GM19351 (cell line): Measurements from ENCODE around the gene CCT7.

ENCODE experiments used
- ATAC-seq: cut with Tn5 transposase; IDR thresholded peaks from one replicate; pipeline ENCODE4 v1.9.1; 2021; ENCODE audit warnings: mild to moderate bottlenecking, moderate library complexity; ENCODE audit not compliant: unreplicated experiment

Gene CCT7

GRCh38 chr2:73292316-73292905 lies 58.3 kb downstream of the CCT7 start:
- no peak for ATAC-seq

DNA sequence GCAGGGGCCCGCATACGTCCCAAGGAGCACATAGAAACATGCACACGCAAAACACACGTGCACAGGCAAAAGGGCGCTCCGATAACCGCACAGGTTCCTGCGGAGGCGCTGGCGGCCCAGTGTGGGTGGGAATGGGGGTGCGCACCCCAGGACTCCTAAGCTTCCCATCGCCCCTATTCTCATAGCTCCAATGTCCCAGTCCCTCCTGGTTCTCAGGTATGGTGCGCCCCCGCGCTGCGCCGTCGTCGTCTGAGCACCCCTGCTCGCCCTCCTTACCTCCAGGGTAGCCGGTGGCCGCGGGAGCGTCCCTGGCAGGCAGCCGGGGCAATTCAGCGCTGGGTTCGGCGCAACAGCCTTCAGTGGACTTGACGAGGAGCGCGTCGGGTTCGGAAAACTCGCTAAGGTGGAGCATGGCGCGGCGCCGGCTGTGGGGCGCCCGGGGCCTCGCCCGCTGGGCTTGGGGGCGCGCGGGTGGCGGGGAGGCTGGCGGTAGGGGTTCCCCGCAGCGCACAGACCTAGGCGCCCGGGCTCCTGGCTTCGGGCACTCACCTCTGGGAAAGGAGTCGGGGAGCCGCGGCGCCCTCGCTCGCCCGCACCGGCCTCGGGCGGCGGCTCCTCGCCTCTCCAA lies 58.9 kb downstream of the CCT7 start:
- ATAC-seq = no peak

- peak; percentile 93 for ATAC-seq
Observed at GRCh38 chr2:73293534-73294171, 59.5 kb downstream of the CCT7 start, which contains the start of gene EGR4. TSS of gene EGR4 (minus strand) at chr2:73293548. CDS start at chr2:73293317, 231 bp downstream.

GRCh38 chr2:73294239-73294638 lies 60.1 kb downstream of the CCT7 start:
- ATAC-seq = no peak

DNA sequence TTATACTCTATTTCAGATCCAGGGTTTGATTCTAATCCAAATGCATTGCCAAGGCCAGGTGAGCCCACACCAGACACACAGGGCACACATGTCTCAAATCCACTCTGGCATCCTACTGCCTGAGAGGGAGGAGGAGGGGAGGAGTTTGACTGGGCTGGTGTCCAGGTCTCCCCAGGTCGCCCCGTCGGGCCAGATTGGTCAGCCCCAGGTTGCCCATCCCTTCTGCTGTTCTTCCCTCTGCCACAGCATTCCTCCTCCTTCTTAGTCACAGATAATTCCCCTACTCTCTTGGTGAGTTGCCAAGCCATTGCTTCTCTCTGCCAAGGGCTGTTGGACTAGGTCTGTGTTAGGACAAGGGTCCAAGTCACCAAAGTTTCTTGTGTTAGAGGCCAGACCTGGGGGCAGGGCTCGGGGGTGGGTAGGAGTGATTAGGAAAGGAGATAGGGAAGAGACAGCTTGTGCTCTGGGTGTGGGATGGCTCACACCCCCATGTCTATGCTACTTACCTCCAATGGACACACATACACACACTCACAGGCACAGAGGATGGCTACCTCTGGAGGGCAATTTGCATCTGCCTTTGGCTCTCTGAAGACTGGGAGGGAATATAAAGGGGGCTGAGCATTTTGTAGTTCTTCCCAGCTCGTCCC lies 61.8 kb downstream of the CCT7 start:
- no peak for ATAC-seq

DNA sequence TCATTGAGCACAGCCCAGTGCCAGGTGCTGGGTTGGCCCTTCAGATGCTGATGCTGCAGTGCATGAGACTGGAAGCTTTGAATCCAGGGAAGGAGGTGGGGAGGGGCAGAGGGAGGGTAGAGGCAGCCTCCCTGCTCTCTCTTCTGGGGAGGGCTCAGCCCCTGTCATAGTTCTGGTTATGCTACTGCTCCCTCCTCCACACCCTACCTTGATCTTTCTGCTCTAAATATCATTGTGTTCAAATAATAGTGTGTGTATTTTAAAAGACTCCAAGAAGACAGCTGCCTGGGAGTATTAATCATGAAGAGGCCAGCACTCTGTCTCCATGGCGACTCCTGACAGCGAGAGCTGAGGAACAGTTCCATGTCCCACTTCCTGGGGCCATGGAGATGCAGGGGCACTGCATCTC lies 63.0 kb downstream of the CCT7 start:
- no peak for ATAC-seq

DNA sequence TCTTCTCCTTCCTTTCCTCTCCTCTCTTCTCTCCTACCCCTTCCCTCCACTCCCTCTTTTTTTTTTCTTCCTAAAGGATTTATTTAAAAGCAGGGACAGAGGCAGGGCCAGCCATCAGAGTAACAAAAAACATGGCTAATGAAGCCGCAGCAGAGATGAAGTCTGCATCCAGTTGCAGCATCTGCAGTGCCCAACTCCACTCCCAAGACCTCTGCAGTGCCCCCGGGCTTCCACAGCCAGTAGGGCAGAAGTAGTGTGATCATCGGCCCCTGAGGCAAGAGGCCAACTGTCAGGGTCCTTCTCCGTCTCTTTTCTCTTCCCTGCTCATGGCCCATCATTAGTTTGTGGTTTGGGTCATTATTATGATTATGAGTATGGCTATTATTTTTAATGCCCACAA lies 63.5 kb downstream of the CCT7 start:
- ATAC-seq = no peak

DNA sequence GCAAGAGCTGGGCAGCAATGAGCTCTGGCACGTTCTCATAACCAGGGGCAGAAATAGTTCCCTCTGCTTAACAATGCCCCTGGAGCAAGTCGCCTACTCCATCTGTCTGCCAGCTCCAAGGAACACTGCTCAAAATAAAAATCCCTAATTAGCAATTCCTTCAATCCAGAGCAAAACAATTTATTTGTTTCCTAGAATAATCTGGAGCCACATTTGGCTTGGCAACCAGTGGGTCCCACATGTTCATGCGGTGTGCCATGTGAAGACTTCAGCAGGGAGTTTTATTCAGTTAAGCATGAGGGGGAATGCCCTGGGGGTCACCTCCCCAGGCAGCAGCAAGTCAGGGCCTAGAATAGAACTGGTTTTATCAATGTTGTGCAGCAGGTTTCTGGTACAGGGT lies 66.8 kb downstream of the CCT7 start:
- ATAC-seq = no peak

DNA sequence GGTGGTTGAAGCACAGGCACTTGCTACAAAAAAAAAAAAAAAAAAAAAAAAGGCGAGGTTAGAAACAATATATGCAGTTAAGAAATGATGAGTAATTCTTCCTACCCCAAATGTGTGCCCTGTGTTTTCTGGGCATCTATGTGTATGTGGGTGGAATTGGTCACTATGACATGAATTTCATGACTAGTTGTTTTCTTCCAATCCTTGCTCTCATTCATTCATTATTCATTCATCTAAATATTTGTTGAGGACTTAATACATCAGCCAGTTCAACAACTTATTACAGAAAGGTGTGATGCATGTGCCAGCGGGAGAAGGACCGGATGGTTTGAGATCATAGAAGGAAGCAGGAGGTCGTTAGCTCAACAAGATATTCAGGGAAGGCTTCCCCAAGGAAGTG lies 67.5 kb downstream of the CCT7 start:
- ATAC-seq = no peak
